Aorta (tissue), 5 donors: ENCODE measurements around the gene RALGAPB. TPM values are rescaled to one million over a fixed set of nuclear protein-coding genes. Genes with fewer than 3 reads are reported as not detected.

Source experiments
- ATAC-seq: fragments of 200-7000 bp; cut with Tn5 transposase; one replicate; pipeline ENCODE4 v1.9.1; 2022; ENCODE audit warnings: moderate library complexity; ENCODE audit not compliant: low FRiP score
- DNase-seq, 2 donors: peaks; one replicate each; pipeline ENCODE4 v3.0.0-alpha.2; 2020
- H3K27ac ChIP-seq, 2 donors: one replicate each; pipeline ENCODE4 v1.5.1; 2013; ENCODE audit warnings: low read length in 2 of 2, mild to moderate bottlenecking in 2 of 2, moderate library complexity in 2 of 2, control low read depth in 1 of 2, inconsistent platforms in 1 of 2, low read depth in 1 of 2
- H3K27me3 ChIP-seq, 2 donors: one replicate each; pipeline ENCODE4 v1.6.1; 2013; ENCODE audit warnings: control low read depth in 1 of 2, low read length in 1 of 2, mild to moderate bottlenecking in 1 of 2, moderate library complexity in 1 of 2; ENCODE audit not compliant: insufficient read depth in 2 of 2, control insufficient read depth in 1 of 2
- H3K36me3 ChIP-seq, 2 donors: one replicate each; pipeline ENCODE4 v1.6.1; 2013; ENCODE audit warnings: control low read depth in 1 of 2, low read length in 1 of 2, mild to moderate bottlenecking in 1 of 2; ENCODE audit not compliant: insufficient read depth in 2 of 2, control insufficient read depth in 1 of 2
- H3K4me1 ChIP-seq, 2 donors: one replicate each; pipeline ENCODE4 v1.6.1; 2013; ENCODE audit warnings: low read length in 2 of 2, control low read depth in 1 of 2, mild to moderate bottlenecking in 1 of 2, moderate library complexity in 1 of 2; ENCODE audit not compliant: insufficient read depth in 2 of 2, control insufficient read depth in 1 of 2
- H3K4me3 ChIP-seq, 2 donors: one replicate each; pipeline ENCODE4 v1.5.1; 2013; ENCODE audit warnings: low read length in 2 of 2, control low read depth in 1 of 2, mild to moderate bottlenecking in 1 of 2
- H3K9me3 ChIP-seq: one replicate; pipeline ENCODE4 v1.6.1; 2013; ENCODE audit warnings: mild to moderate bottlenecking, low read length; ENCODE audit not compliant: control insufficient read depth
- WGBS, 2 donors: extraction: QIAGEN DNeasy Blood & Tissue Kit; methylation state at CpG; one replicate each; pipeline ENCODE4 v1.1.7; 2013; 5-methylcytosine and 5-hydroxymethylcytosine counted together
- intact Hi-C, 2 donors: fragments of 100-400 bp; cut with DNase I; formaldehyde crosslinking; loops; one replicate each; pipeline versions ENCODE4 v1.14.2 to v1.15.0; 2022
- long read RNA-seq, 2 donors: library from polyadenylated mRNA; unstranded; transcript quantifications; one replicate each; pipeline ENCODE4 v2.0.0, GENCODE V29; 2020 to 2021
- polyA plus RNA-seq, 2 donors: library from polyadenylated mRNA; stranded (reverse); fragments of 200-250 nt; gene quantifications; one replicate each; pipeline ENCODE4 v1.2.3, GENCODE V29; 2013
- total RNA-seq, 2 donors: library from RNA; stranded (reverse); fragmentation: NEBNext Ultra II Directional; extraction: Animal tissue kit (Norgen Biotek cat#: 25700); gene quantifications; one replicate each; pipeline ENCODE4 v1.2.1, GENCODE V29; 2021
- donor health status: healthy with polysubstance abuse.
- donor health status: Bipolar disorder and iron deficiency.
- donor health status: DM: no; HTN: no; CAD: no.
- donor health status: DM: no; HTN: no; CAD: no.
- donor health status: DM: yes; HTN: yes; CAD: no.

The RALGAPB gene
- total RNA-seq (10 to 100 TPM; 35.5 to 41.3 TPM), polyA plus RNA-seq (10 to 100 TPM in 1 of 2 donors, 1 to 10 TPM in 1; 5.9 to 12.8 TPM)
- long read RNA-seq, donor 1, partial matches to known transcripts: 8 of 14 reads
- long read RNA-seq, donor 1, other reads (novel, unspliced or antisense): 6 of 14 reads
- long read RNA-seq, donor 2, partial matches to known transcripts: 9 of 22 reads
- long read RNA-seq, donor 2, other reads (novel, unspliced or antisense): 13 of 22 reads

DNA sequence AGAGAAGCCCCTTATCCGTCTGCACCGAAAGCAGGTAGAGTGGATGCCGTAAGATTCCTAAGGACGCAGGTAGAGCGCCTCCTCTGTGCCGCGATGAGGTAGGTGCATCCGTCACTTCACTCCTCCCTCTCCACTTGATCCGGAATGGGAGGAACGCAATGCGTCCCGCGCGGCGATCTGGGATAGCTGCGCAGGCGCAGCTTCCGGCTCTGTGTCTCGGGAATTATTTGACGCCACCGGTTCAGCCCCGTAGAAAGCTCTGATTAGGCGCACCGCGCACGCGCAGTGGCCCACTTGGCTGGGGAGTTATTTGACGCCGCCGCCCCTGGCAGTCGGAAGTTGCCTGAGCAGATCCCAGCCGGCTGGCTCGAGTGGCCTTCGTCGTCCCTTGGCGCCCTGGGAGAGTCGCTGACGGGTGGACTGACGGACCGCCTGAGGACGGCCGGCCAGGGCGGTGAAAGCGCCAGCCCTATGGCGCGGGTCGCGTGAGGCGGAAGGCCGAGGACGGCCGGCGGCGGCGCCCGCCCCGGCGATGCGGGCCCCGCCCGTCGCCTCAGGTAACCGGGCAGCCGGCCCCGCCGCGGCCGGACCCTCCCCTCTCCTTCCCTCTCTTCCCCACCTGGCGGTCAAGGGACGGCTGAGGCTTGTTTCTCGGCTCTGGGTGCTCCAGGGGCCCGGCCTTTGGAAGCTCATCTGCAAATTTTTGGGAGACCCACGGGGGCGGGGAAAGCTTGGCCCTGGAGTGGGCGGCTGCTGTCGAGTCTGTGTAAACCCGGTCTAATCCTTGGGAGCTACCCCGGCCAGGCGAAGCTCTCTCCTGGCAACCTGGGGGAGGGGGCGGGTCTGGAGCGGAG, at the start of gene RALGAPB:
TSS of gene RALGAPB (plus strand) at position 331 of the 854 bp plus-strand sequence. CDS start 15,590 bp downstream, outside the sequence.
- peak within 1 kb of the TSS; percentile 37 to 72 for H3K27ac ChIP-seq

DNA sequence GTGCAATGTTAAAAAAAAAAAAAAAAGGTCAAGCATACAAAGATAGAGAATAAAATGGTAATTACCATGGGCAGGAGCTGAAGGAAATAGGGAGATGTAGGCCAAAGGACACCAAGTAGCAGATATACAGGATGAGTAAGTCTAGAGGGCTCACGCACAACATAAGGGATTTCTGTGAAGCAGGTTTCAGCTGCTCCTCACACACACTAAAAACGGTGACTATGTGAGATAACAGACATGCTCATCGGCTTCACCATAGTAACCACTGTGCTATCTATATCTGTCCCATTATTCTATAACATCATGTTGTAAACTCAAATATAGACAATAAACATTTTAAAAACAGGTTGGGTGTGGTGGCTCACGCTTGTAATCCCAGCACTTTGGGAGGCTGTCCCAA, 49.1 kb upstream of the RALGAPB start:
- intact Hi-C loops: no loop called here
- WGBS, 2 donors: 87 to 92% methylated on average over 4 of the region's 4 CpGs
- Histone ChIP-seq H3K4me3 (no peak overlapping the region), H3K4me1 (no peaks in the 10 kb centered on the region), H3K27ac (no peak overlapping the region), H3K36me3 (peaks cover 5 to 26% of the 10 kb centered on the region in 2 donors), H3K9me3 (no peaks in the 10 kb centered on the region), H3K27me3 (no peaks in the 10 kb centered on the region)
- no peak for DNase-seq
- no peak for ATAC-seq

More for the DNA sequence above, at the start of gene RALGAPB:
- no peaks in the 10 kb centered on the region for H3K27me3 ChIP-seq
- no peaks in the 10 kb centered on the region for H3K4me1 ChIP-seq
- H3K9me3 ChIP-seq: no peaks in the 10 kb centered on the region
- intact Hi-C loops: no loop called here
- H3K4me3 ChIP-seq: peak within 1 kb of the TSS; percentile 84 to 89
- 0 to 1% methylated on average over 43 to 81 of the region's 81 CpGs for WGBS, 2 donors
- H3K36me3 ChIP-seq: no peaks in the 10 kb centered on the region
- peak; percentile 99 for ATAC-seq
- peak; percentile 99 to 100 for DNase-seq

GRCh38 chr20:38424401-38424800, 48.2 kb upstream of the RALGAPB start:
- no peak overlapping the region for H3K4me3 ChIP-seq
- intact Hi-C loops: no loop called here
- no peaks in the 10 kb centered on the region for H3K4me1 ChIP-seq
- H3K9me3 ChIP-seq: no peaks in the 10 kb centered on the region
- peaks cover 5 to 27% of the 10 kb centered on the region in 2 donors for H3K36me3 ChIP-seq
- ATAC-seq (no peak), DNase-seq (peak in 1 of 2 donors; percentile 17)
- no peak overlapping the region for H3K27ac ChIP-seq
- H3K27me3 ChIP-seq: no peaks in the 10 kb centered on the region
- WGBS, 2 donors: 90 to 96% methylated on average over 1 of the region's 1 CpG

DNA sequence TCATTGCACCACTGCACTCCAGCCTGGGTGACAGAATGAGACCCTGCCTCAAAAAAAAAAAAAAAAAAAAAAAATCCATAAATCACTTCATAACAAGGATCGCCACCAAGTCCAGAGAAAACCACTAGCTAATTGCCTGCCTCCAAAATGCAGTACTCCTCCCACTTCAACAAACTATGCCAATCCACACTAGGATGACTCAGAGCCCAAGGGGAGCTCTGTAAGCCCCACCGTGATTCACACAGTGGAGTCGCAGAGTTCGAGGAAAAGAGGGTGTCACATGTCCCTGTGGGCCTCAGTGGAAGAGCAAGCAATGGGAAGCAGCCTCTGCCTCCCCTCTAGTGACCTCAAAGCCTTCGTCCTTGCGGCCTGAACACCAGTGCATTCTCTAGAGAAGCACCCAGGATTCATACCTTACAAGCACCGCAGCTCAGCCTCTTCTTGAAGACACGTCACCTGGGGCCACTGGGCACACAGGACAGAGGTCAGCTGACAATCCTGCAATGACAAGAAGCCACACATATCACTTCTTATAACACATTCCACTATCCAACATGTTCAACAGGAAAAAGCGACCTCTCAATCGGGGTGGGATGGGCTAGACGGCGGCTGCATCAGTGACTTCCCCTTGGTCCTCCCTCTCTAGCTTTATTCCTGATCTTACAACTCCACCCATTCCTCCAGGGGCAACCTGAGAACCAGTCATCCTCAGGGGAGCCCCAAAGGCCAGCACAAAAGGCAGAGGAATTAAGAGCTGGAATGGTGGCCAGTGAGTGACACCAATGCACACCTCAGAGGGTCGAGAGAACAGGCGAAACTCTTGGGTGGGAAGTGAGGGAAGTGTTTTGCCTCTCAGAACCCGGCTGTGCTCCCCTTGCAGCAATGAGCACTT, 46.4 kb upstream of the RALGAPB start:
- DNase-seq: peak in 1 of 2 donors; percentile 58
- intact Hi-C loops: no loop called here
- H3K36me3 ChIP-seq: peaks cover 2 to 17% of the 10 kb centered on the region in 2 donors
- no peaks in the 10 kb centered on the region for H3K9me3 ChIP-seq
- WGBS, 2 donors: 64 to 71% methylated on average over 15 of the region's 15 CpGs
- peak; percentile 51 for ATAC-seq
- H3K27me3 ChIP-seq: no peaks in the 10 kb centered on the region
- no peaks in the 10 kb centered on the region for H3K4me1 ChIP-seq
- no peak overlapping the region for H3K4me3 ChIP-seq
- H3K27ac ChIP-seq: no peak overlapping the region

DNA sequence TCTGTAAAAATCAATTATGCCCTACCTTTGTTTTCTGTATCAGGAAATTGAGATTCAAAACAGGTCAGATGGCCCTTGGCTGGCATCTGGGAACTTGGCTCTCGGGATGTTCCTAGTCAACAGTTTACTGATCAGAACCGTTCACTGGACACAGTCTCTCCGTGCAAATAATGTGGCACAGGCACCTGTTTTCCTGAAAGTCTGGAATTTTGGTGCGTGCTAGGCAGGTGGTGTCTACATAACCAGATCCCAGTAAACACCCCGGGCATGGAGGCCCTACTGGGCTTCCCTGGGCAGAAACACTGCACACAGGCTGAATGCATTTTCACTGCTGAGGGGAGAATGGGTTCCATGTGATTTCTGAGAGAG, 45.0 kb upstream of the RALGAPB start:
- 78 to 83% methylated on average over 5 of the region's 5 CpGs for WGBS, 2 donors
- Histone ChIP-seq H3K4me1 (no peaks in the 10 kb centered on the region), H3K9me3 (no peaks in the 10 kb centered on the region), H3K36me3 (peaks cover 2 to 15% of the 10 kb centered on the region in 2 donors), H3K27ac (no peak overlapping the region), H3K27me3 (no peaks in the 10 kb centered on the region), H3K4me3 (no peak overlapping the region)
- ATAC-seq (no peak), DNase-seq (no peak)
- intact Hi-C loops: no loop called here

GRCh38 chr20:38428800-38429199, 43.8 kb upstream of the RALGAPB start:
- Histone ChIP-seq H3K27ac (no peak overlapping the region), H3K4me3 (no peak overlapping the region), H3K9me3 (no peaks in the 10 kb centered on the region), H3K36me3 (peaks cover 2 to 17% of the 10 kb centered on the region in 2 donors), H3K27me3 (no peaks in the 10 kb centered on the region), H3K4me1 (no peaks in the 10 kb centered on the region)
- ATAC-seq (no peak), DNase-seq (no peak)
- 89 to 93% methylated on average over 3 of the region's 3 CpGs for WGBS, 2 donors
- intact Hi-C loops: no loop called here

DNA sequence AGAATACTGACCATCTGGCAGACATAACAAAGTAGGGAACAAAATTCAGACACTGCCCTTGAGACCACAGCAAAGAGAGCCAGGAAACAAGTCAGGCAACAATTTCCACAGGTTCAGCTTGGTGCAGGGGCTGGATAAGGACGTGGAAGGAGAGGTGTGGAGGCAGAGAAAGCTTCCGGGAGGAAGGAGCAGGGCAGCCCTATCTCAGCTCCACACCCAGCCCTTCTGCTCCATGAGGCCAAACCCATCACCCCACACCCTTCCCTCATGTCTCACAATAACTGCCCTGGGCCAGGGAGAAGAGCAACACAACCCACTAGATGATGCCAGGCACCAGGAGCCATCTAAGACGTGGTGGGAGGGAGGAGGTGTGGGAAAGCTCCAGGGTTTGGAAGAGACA, 43.3 kb upstream of the RALGAPB start:
- intact Hi-C loops: no loop called here
- ATAC-seq: no peak
- WGBS, 2 donors: 76 to 84% methylated on average over 3 of the region's 3 CpGs

DNA sequence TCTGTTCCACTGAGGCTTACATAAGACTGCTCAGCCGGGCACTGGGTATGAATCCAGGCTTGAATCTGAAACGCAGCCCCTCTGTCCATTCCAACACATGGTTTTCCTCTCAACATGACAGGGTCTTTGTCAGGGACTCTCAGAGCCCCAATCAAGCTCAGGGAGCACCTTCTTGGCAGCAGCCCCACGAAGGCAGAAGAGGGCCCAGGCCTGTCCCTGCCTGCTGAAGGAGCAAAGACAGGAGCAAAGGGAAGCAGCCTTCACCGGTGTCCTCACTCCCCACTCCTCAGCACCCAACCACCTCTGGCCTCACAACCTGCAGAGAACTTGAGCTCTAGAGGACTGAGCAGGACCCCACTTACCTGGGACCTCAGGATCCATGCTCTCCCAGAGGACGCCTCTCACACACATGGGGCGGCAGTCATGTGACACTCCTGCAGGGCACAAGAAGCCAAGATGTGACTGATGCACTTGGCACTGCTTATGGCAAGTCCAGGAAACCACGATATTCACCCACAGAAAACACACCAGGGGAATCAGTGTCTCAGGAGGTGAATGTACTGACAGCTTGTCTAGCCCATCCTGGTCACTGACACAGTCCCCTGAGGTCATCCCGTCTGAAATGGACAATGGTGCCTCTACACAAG, 41.8 kb upstream of the RALGAPB start:
- no peak for DNase-seq
- Histone ChIP-seq H3K36me3 (peaks cover 2 to 13% of the 10 kb centered on the region in 2 donors), H3K27me3 (no peaks in the 10 kb centered on the region), H3K9me3 (no peaks in the 10 kb centered on the region), H3K4me1 (no peaks in the 10 kb centered on the region), H3K27ac (no peak overlapping the region), H3K4me3 (no peak overlapping the region)
- WGBS, 2 donors: 80 to 81% methylated on average over 8 of the region's 8 CpGs
- no peak for ATAC-seq
- intact Hi-C loops: loop anchor here in 1 of 2 donors (10.0 kb wide), 1 partner anchor 396 kb away; the partner anchor contains the start of genes RPRD1B and TTI1

More for the DNA sequence above, 43.3 kb upstream of the RALGAPB start:
- Histone ChIP-seq H3K36me3 (peaks cover 2 to 15% of the 10 kb centered on the region in 2 donors), H3K4me1 (no peaks in the 10 kb centered on the region), H3K27me3 (no peaks in the 10 kb centered on the region), H3K9me3 (no peaks in the 10 kb centered on the region), H3K27ac (no peak overlapping the region), H3K4me3 (no peak overlapping the region)
- DNase-seq: no peak
